ENCODE measurements around the gene RBMX.
"Not testable (repeated sequence)": the region's sequence is repeated elsewhere in the genome, so short reads cannot be mapped to it uniquely, and the experiment has no call there.

Gene RBMX

GRCh38 chrX:136880452-136881013, at the start of gene RBMX:
Gene RBMX, minus strand, starts transcription at chrX:136880725. Its CDS starts 1,298 bp downstream, at chrX:136879427.
- peaks cover 14% of the 10 kb centered on the region; the same call in 1 of the 2 replicates for H3K27me3 ChIP-seq
- peaks cover 34% of the 10 kb centered on the region for H3K36me3 ChIP-seq
- peak within 1 kb of the TSS; percentile 71 for H3K4me3 ChIP-seq
- H3K4me2 ChIP-seq, result peak within 1 kb of the TSS; percentile 74
- peak within 1 kb of the TSS; percentile 99 for H3K9ac ChIP-seq
- H4K20me1 ChIP-seq, result peaks cover 43% of the 10 kb centered on the region
- H3K27ac ChIP-seq, result peak within 1 kb of the TSS; percentile 98
- TF ChIP-seq Cebpa-rat (IDR thresholded peaks at IDR 0.05), result no peak
- H3K4me1 ChIP-seq, result peaks cover 29% of the 10 kb centered on the region
- H3K9me3 ChIP-seq, result peaks cover 6% of the 10 kb centered on the region; the same call in 1 of the 2 replicates

DNA sequence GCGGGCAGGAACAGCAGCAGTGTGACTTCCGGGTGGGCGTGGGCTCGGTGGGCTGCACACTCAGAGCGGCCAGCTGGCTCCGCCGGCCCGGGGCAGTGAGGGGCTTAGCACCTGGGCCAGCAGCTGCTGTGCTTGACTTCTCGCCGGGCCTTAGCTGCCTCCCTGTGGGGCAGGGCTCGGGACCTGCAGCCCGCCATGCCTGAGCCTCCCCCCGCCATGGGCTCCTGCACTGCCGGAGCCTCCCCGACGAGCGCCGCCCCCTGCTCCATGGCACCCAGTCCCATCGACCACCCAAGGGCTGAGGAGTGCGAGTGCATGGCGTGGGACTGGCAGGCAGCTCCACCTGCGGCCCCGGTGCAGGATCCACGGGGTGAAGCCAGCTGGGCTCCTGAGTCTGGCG, 40.9 kb upstream of the RBMX start:
- not testable (repeated sequence) for H3K4me1 ChIP-seq, H3K27ac ChIP-seq, H3K9ac ChIP-seq, H3K4me2 ChIP-seq, H4K20me1 ChIP-seq, H3K36me3 ChIP-seq, H3K4me3 ChIP-seq
- H3K9me3 ChIP-seq, result peaks cover 15% of the 10 kb centered on the region
- H3K27me3 ChIP-seq, result peaks cover 26% of the 10 kb centered on the region

DNA sequence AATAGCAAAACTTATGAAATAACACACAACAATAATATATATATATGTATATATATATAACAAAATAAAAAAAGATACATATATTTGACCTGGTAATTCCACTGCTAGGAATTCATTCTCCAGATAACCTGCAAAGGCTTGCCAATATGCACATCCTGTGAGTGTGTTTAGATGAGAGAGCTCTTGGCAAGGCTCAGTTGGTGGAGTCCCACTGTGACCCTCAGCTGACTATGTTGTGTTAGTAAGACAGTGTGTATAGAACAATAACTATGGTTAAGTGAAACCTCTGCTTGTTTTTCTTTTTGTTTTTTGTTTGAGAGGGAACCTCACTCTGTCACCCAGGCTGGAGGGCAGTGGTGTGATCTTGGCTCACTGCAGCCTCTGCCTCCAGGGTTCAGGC, 39.5 kb upstream of the RBMX start:
- peaks cover 15% of the 10 kb centered on the region for H3K9me3 ChIP-seq
- H3K4me2 ChIP-seq, result no peak overlapping the region
- peaks cover 37% of the 10 kb centered on the region for H3K27me3 ChIP-seq
- no peak overlapping the region for H3K4me3 ChIP-seq
- H3K4me1 ChIP-seq, result no peaks in the 10 kb centered on the region
- no peak overlapping the region for H3K9ac ChIP-seq
- H3K36me3 ChIP-seq, result 0 out of 2 replicates have a peak, but pooled peaks cover 10% of the 10 kb centered on the region
- TF ChIP-seq Cebpa-rat (IDR thresholded peaks at IDR 0.05), result no peak
- H4K20me1 ChIP-seq, result no peaks in the 10 kb centered on the region
- no peak overlapping the region for H3K27ac ChIP-seq

DNA sequence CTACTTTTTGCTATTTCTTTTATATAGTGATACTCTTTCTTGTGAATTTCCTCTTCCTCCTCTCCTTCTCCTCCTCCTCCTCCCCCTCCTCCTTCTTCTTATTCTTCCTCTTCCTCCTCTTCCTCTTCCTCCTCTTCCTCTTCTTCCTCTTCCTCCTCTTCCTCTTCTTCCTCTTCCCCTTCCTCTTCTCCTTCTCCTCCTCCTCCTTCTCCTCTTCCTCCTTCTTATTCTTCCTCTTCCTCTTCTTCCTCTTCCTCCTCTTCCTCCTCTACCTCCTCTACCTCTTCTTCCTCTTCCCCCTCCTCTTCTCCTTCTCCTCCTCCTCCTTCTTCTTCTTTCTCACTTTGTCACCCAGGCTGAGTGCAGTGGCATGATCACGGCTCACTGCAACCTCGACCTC, 36.3 kb upstream of the RBMX start:
- Histone ChIP-seq H3K4me3 (no peak overlapping the region), H3K36me3 (0 out of 2 replicates have a peak, but pooled peaks cover 2% of the 10 kb centered on the region), H3K9ac (no peak overlapping the region), H4K20me1 (no peaks in the 10 kb centered on the region), H3K4me1 (no peaks in the 10 kb centered on the region), H3K27ac (no peak overlapping the region), H3K27me3 (peaks cover 51% of the 10 kb centered on the region), H3K9me3 (peaks cover 8% of the 10 kb centered on the region; the same call in 1 of the 2 replicates), H3K4me2 (no peak overlapping the region)
- no peak for TF ChIP-seq Cebpa-rat (IDR thresholded peaks at IDR 0.05)

- not testable (repeated sequence) for H3K4me3 ChIP-seq, H3K4me2 ChIP-seq, H3K9me3 ChIP-seq, H4K20me1 ChIP-seq, H3K27ac ChIP-seq, H3K9ac ChIP-seq, H3K4me1 ChIP-seq, H3K36me3 ChIP-seq
- H3K27me3 ChIP-seq, result peaks cover 35% of the 10 kb centered on the region
These were observed 31.1 kb upstream of the RBMX start for GRCh38 chrX:136911661-136912060.

DNA sequence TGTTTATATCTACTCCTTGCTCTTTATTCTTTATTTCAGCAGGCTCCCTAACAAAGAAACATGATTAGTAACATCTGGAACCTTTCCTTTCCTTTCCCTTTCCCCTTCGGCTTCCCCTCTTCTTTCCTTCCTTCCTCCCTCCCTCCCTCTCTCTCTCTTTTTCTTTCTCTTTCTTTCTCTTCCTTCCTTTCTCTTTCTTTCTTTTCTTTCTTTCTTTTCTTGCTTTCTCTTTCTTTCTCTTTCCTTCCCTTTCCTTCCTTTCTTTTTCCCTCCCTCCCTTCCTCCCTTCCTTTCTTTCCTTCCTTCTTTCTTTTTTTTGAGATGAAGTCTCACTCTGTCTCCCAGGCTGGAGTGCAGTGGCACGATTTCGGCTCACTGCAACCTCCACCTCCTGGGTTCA, 30.7 kb upstream of the RBMX start:
- Histone ChIP-seq H4K20me1 (no peaks in the 10 kb centered on the region), H3K27ac (no peak overlapping the region), H3K4me1 (peaks cover 10% of the 10 kb centered on the region; the same call in 1 of the 2 replicates), H3K9me3 (no peaks in the 10 kb centered on the region), H3K4me2 (peak overlapping the region; percentile 30), H3K36me3 (no peaks in the 10 kb centered on the region), H3K4me3 (no peak overlapping the region), H3K9ac (no peak overlapping the region), H3K27me3 (peaks cover 33% of the 10 kb centered on the region)
- TF ChIP-seq Cebpa-rat (IDR thresholded peaks at IDR 0.05), result no peak

DNA sequence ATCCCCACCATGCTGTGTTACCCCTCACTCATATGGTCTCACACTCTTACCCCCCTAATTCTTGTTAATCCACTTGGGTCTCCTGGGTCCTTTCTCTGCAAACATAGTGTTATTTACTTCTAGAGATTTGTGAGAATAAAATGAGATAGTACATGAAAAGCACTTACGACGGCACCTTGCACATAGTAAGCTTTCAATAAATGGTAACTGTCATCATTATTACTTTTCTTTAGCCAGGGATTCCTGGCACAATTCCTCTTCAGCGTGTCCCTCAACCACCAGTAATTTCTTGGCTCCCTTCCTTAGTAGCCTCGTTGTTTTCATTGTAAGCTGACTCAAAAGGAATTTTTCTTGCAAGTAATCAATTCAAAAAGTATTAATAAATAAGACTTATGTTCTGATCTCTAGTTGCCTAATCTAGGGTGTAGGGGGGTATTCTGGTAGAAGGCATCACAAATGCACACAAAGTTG, 30.1 kb upstream of the RBMX start:
- Histone ChIP-seq H3K4me1 (peaks cover 10% of the 10 kb centered on the region; the same call in 1 of the 2 replicates), H3K4me2 (peak overlapping the region; percentile 75), H3K36me3 (no peaks in the 10 kb centered on the region), H3K9ac (no peak overlapping the region), H4K20me1 (no peaks in the 10 kb centered on the region), H3K4me3 (0 out of 2 replicates have a peak overlapping the region, but pooled peaks have one; percentile 73), H3K27ac (no peak overlapping the region), H3K9me3 (no peaks in the 10 kb centered on the region), H3K27me3 (peaks cover 28% of the 10 kb centered on the region)
- TF ChIP-seq Cebpa-rat (IDR thresholded peaks at IDR 0.05), result no peak

DNA sequence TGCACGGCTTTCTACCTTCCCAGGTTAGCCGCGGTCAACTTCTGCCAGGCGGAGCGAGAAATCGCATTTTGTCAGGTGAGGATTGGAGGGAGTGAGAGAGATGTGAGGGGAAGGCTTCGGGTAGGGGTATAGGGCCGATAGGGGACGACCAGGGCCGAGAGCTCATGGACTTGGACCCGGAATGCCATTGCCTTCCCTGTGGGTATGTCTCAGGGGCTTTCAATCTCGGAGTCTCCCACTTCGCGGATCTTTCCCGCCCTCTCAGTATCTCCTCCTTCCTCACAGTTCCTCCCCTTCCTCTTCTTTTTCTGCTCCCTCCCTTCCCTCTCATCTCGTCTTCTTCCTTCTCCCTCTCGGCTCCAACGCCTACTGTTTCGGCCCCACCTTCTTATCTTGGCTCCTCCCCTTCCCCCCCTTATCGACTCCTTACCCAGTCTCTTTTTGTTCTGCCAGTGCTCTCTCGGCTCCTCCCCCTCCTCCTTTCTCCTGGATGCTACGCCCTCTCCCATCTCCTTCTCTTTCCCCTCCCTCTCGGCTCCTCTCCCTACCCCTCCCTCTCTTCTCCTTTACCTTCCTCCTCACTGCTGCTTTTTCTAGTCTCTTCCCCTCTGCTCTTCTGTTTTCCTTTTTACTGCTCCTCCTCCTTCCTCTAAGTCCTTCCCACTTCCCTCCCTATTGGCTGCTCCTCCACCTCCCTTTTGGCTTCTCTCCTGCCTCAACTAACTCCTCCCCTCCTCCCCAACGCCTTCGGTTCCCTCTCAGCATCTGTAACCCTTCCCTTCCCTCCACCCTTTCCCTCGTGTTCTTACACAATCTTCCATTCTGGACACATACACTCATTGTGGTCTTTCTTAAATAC, 29.4 kb upstream of the RBMX start:
- Histone ChIP-seq H3K27me3 (peaks cover 24% of the 10 kb centered on the region), H3K9me3 (no peaks in the 10 kb centered on the region), H3K27ac (peak overlapping the region; percentile 50; the same call in 1 of the 2 replicates), H3K36me3 (no peaks in the 10 kb centered on the region), H3K4me3 (peak overlapping the region; percentile 73), H3K4me2 (peak overlapping the region; percentile 75), H4K20me1 (no peaks in the 10 kb centered on the region), H3K9ac (peak overlapping the region; percentile 73), H3K4me1 (peaks cover 10% of the 10 kb centered on the region; the same call in 1 of the 2 replicates)
- TF ChIP-seq Cebpa-rat (IDR thresholded peaks at IDR 0.05), result no peak

DNA sequence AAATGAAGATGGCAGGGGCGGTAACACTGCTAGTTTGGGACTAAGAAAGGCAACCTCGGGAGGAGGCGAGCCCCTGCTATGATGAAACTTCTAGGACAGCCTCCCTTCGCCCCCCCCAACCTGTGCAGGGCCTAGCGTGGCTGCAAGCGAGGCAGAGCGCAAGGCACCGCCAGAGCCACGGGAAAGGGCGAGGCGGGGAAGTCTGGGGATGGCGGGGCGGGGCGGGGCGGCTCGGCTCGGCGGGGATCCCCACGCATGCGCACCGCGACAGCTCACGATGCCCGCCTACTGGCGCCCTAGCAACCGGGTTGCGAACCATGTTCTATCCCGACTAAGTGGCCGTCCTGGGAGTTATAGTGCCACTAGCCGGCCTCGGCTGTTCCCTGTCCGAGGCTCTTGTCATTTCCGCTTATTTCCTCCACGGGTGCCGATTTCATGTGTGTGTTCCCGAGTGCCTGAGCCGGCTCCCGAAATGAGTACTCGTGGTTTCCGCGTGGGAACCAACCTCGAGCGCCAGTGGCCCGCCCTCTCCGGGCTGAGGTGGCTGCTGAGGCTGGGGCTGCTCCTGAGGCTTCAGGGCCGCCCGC, 28.7 kb upstream of the RBMX start:
- Histone ChIP-seq H3K27ac (peak overlapping the region; percentile 50; the same call in 1 of the 2 replicates), H3K9ac (peak overlapping the region; percentile 73), H3K4me3 (peak overlapping the region; percentile 73), H3K36me3 (no peaks in the 10 kb centered on the region), H3K9me3 (peaks cover 5% of the 10 kb centered on the region), H3K27me3 (peaks cover 19% of the 10 kb centered on the region), H3K4me2 (peak overlapping the region; percentile 75), H3K4me1 (peaks cover 10% of the 10 kb centered on the region; the same call in 1 of the 2 replicates), H4K20me1 (no peaks in the 10 kb centered on the region)
- no peak for TF ChIP-seq Cebpa-rat (IDR thresholded peaks at IDR 0.05)
